Muscle of arm (tissue), 12 donors: ENCODE measurements around the gene DDX41. TPM values are rescaled to one million over a fixed set of nuclear protein-coding genes. Genes with fewer than 3 reads are reported as not detected.

Experiments used
- DNase-seq: peaks from one replicate; pipeline ENCODE4 v3.0.0-alpha.2; 2013
- polyA plus RNA-seq, 12 donors: library from polyadenylated mRNA; unstranded; fragments of 120-200 nt; gene quantifications; one replicate each; pipeline ENCODE4 v1.2.1, GENCODE V29; 2013; ENCODE audit not compliant: insufficient read length in 12 of 12

DDX41 gene
- polyA plus RNA-seq, 12 donors, result 39.0 to 68.7 (median 47.5) TPM; not detected in 1

- DNase-seq, result no peak
Observed at GRCh38 chr5:177515580-177515979, 1.2 kb downstream of the DDX41 start.

- no peak for DNase-seq
Observed at GRCh38 chr5:177514541-177514940, 2.2 kb downstream of the DDX41 start.

- DNase-seq, result no peak
Observed at GRCh38 chr5:177513500-177513899, 3.3 kb downstream of the DDX41 start.

GRCh38 chr5:177512736-177513380 is 3.9 kb downstream of the DDX41 start:
- DNase-seq, result no peak

GRCh38 chr5:177511796-177512675 is 4.7 kb downstream of the DDX41 start:
- DNase-seq, result no peak

- no peak for DNase-seq
Observed at GRCh38 chr5:177511181-177511580, 5.6 kb downstream of the DDX41 start.

GRCh38 chr5:177510567-177511053 is 6.2 kb downstream of the DDX41 start:
- DNase-seq, result no peak

- no peak for DNase-seq
Observed at GRCh38 chr5:177509991-177510566, 6.7 kb downstream of the DDX41 start.

GRCh38 chr5:177509381-177509951 is 7.3 kb downstream of the DDX41 start, which contains the start of gene DOK3:
Gene DOK3 (minus strand): TSS chr5:177509826. CDS start chr5:177509540, 286 bp downstream.
- no peak for DNase-seq

- DNase-seq, result no peak
Observed at GRCh38 chr5:177508837-177509236, 7.9 kb downstream of the DDX41 start.

- DNase-seq, result no peak
Observed at GRCh38 chr5:177508221-177508611, 8.5 kb downstream of the DDX41 start.

GRCh38 chr5:177507596-177508220 is 9.1 kb downstream of the DDX41 start:
- DNase-seq, result no peak

GRCh38 chr5:177507165-177507564 is 9.6 kb downstream of the DDX41 start:
- DNase-seq, result no peak

GRCh38 chr5:177505075-177505474 is 11.7 kb downstream of the DDX41 start:
- DNase-seq, result no peak

- no peak for DNase-seq
Observed at GRCh38 chr5:177504086-177505056, 12.4 kb downstream of the DDX41 start.

GRCh38 chr5:177503351-177504085 is 13.2 kb downstream of the DDX41 start:
- no peak for DNase-seq

- no peak for DNase-seq
Observed at GRCh38 chr5:177502886-177503285, 13.9 kb downstream of the DDX41 start.

GRCh38 chr5:177501874-177502678 is 14.7 kb downstream of the DDX41 start:
- DNase-seq, result no peak
